GM18498 (cell line): Measurements from ENCODE around the gene AHNAK.
A peak's percentile ranks its signal among the peaks of the same experiment; 100 is the strongest.
"Not testable (repeated sequence)": the region's sequence is repeated elsewhere in the genome, so short reads cannot be mapped to it uniquely, and the experiment has no call there.

Experiments
- ATAC-seq: cut with Tn5 transposase; IDR thresholded peaks from one replicate; pipeline ENCODE4 v1.9.1; 2021; ENCODE audit warnings: mild to moderate bottlenecking, moderate library complexity; ENCODE audit not compliant: unreplicated experiment

Gene AHNAK

GRCh38 chr11:62553839-62554361, 7.3 kb upstream of the AHNAK start:
- no peak for ATAC-seq

- ATAC-seq, result no peak
These were observed 6.7 kb upstream of the AHNAK start for GRCh38 chr11:62553080-62553838.

GRCh38 chr11:62552485-62553079, 6.0 kb upstream of the AHNAK start:
- ATAC-seq, result no peak

- not testable (repeated sequence) for ATAC-seq
These were observed 3.9 kb upstream of the AHNAK start for GRCh38 chr11:62550478-62550877.

- no peak for ATAC-seq
These were observed 2.1 kb upstream of the AHNAK start for GRCh38 chr11:62548545-62549335.

GRCh38 chr11:62547691-62548281, 1.2 kb upstream of the AHNAK start:
- ATAC-seq, result no peak

GRCh38 chr11:62546929-62547625, 471 bp upstream of the AHNAK start:
- ATAC-seq, result no peak

- no peak for ATAC-seq
These were observed 966 bp downstream of the AHNAK start for GRCh38 chr11:62545437-62546243.

GRCh38 chr11:62544581-62545436, 1.8 kb downstream of the AHNAK start:
- ATAC-seq, result no peak

- no peak for ATAC-seq
These were observed 2.7 kb downstream of the AHNAK start for GRCh38 chr11:62543680-62544444.

GRCh38 chr11:62542750-62543567, 3.6 kb downstream of the AHNAK start:
- peak; percentile 35 for ATAC-seq

- no peak for ATAC-seq
These were observed 4.4 kb downstream of the AHNAK start for GRCh38 chr11:62542111-62542745.

GRCh38 chr11:62540804-62541701, 5.6 kb downstream of the AHNAK start:
- peak; percentile 39 for ATAC-seq

GRCh38 chr11:62539238-62539925, 7.2 kb downstream of the AHNAK start:
- no peak for ATAC-seq
